ENCODE data around the gene PDE4D.

GRCh38 chr5:59766427-59767210, 126.9 kb downstream of the PDE4D start:
- no peak for TF ChIP-seq CTCF (IDR thresholded peaks at IDR 0.05; ENCODE audit: insufficient read depth, low read length)
- no peak for TF ChIP-seq REST (IDR thresholded peaks at IDR 0.05; ENCODE audit: insufficient replicate concordance, low read depth)
